ENCODE data around the gene COL4A4.

COL4A4 gene

GRCh38 chr2:227006189-227006897 lies 157.7 kb downstream of the COL4A4 start:
- no peaks in the 10 kb centered on the region for H3K4me1 ChIP-seq (ENCODE audit: insufficient read depth, low read length)
- H3K79me2 ChIP-seq (ENCODE audit: insufficient read depth, low read length): no peaks in the 10 kb centered on the region

GRCh38 chr2:227004482-227004881 lies 159.5 kb downstream of the COL4A4 start:
- no peak for DNase-seq
- Histone ChIP-seq H3K4me3 (ENCODE audit: low read depth in 1 of 2, low read length in 2 of 2) (no peak overlapping the region), H3K4me2 (ENCODE audit: insufficient read depth, low read length) (no peak overlapping the region), H3K4me1 (ENCODE audit: insufficient read depth, low read length) (no peaks in the 10 kb centered on the region), H2AFZ (ENCODE audit: low read depth, low read length) (no peak overlapping the region), H3K27ac (ENCODE audit: low read length) (no peak overlapping the region), H3K79me2 (ENCODE audit: insufficient read depth, low read length) (no peaks in the 10 kb centered on the region), H3K27me3 (ENCODE audit: insufficient read depth, low read length, poor library complexity) (no peaks in the 10 kb centered on the region), H4K20me1 (ENCODE audit: insufficient read depth, low read length) (no peaks in the 10 kb centered on the region), H3K36me3 (ENCODE audit: insufficient read depth, low read length) (peaks cover 5% of the 10 kb centered on the region; the same call in 1 of the 2 replicates), H3K9ac (ENCODE audit: low read depth, low read length) (no peak overlapping the region), H3K9me3 (ENCODE audit: insufficient read depth, low read length, severe bottlenecking) (peaks cover 3% of the 10 kb centered on the region)
- TF ChIP-seq CTCF (IDR thresholded peaks at IDR 0.05; ENCODE audit: borderline replicate concordance, extremely low read depth, low read length, poor library complexity, severe bottlenecking): no peak
- no peak for TF ChIP-seq EZH2 (IDR thresholded peaks at IDR 0.05; ENCODE audit: borderline replicate concordance, low read depth, low read length, severe bottlenecking)
- ATAC-seq (ENCODE audit: insufficient read depth, low read depth): no peak

More at GRCh38 chr2:227006189-227006897, 157.7 kb downstream of the COL4A4 start:
- Histone ChIP-seq H3K9ac (ENCODE audit: low read depth, low read length) (no peak overlapping the region), H3K36me3 (ENCODE audit: insufficient read depth, low read length) (no peaks in the 10 kb centered on the region), H2AFZ (ENCODE audit: low read depth, low read length) (no peak overlapping the region), H3K27ac (ENCODE audit: low read length) (no peak overlapping the region), H3K27me3 (ENCODE audit: insufficient read depth, low read length, poor library complexity) (no peaks in the 10 kb centered on the region), H3K9me3 (ENCODE audit: insufficient read depth, low read length, severe bottlenecking) (no peaks in the 10 kb centered on the region), H4K20me1 (ENCODE audit: insufficient read depth, low read length) (no peaks in the 10 kb centered on the region), H3K4me3 (ENCODE audit: low read depth in 1 of 2, low read length in 2 of 2) (no peak overlapping the region), H3K4me2 (ENCODE audit: insufficient read depth, low read length) (no peak overlapping the region)
- ATAC-seq (ENCODE audit: insufficient read depth, low read depth) (no peak), DNase-seq (no peak)
- TF ChIP-seq CTCF (IDR thresholded peaks at IDR 0.05; ENCODE audit: borderline replicate concordance, extremely low read depth, low read length, poor library complexity, severe bottlenecking): no peak
- TF ChIP-seq EZH2 (IDR thresholded peaks at IDR 0.05; ENCODE audit: borderline replicate concordance, low read depth, low read length, severe bottlenecking): no peak

- H3K4me1 ChIP-seq (ENCODE audit: insufficient read depth, low read length): no peaks in the 10 kb centered on the region
- no peak overlapping the region for H2AFZ ChIP-seq (ENCODE audit: low read depth, low read length)
- H3K27ac ChIP-seq (ENCODE audit: low read length): no peak overlapping the region
- no peak overlapping the region for H3K9ac ChIP-seq (ENCODE audit: low read depth, low read length)
- peaks cover 26% of the 10 kb centered on the region; the same call in 1 of the 2 replicates for H3K36me3 ChIP-seq (ENCODE audit: insufficient read depth, low read length)
- peaks cover 3% of the 10 kb centered on the region for H3K9me3 ChIP-seq (ENCODE audit: insufficient read depth, low read length, severe bottlenecking)
- TF ChIP-seq EZH2 (IDR thresholded peaks at IDR 0.05; ENCODE audit: borderline replicate concordance, low read depth, low read length, severe bottlenecking): no peak
- H3K27me3 ChIP-seq (ENCODE audit: insufficient read depth, low read length, poor library complexity): no peaks in the 10 kb centered on the region
- H4K20me1 ChIP-seq (ENCODE audit: insufficient read depth, low read length): no peaks in the 10 kb centered on the region
- H3K4me2 ChIP-seq (ENCODE audit: insufficient read depth, low read length): no peak overlapping the region
- DNase-seq (no peak), ATAC-seq (ENCODE audit: insufficient read depth, low read depth) (no peak)
- no peak overlapping the region for H3K4me3 ChIP-seq (ENCODE audit: low read depth in 1 of 2, low read length in 2 of 2)
- no peaks in the 10 kb centered on the region for H3K79me2 ChIP-seq (ENCODE audit: insufficient read depth, low read length)
These were observed 163.9 kb downstream of the COL4A4 start for GRCh38 chr2:227000123-227000522.

- no peak overlapping the region for H3K4me3 ChIP-seq (ENCODE audit: low read depth in 1 of 2, low read length in 2 of 2)
- no peaks in the 10 kb centered on the region for H3K27me3 ChIP-seq (ENCODE audit: insufficient read depth, low read length, poor library complexity)
- H3K4me2 ChIP-seq (ENCODE audit: insufficient read depth, low read length): no peak overlapping the region
- H4K20me1 ChIP-seq (ENCODE audit: insufficient read depth, low read length): no peaks in the 10 kb centered on the region
- H3K9ac ChIP-seq (ENCODE audit: low read depth, low read length): no peak overlapping the region
- TF ChIP-seq EZH2 (IDR thresholded peaks at IDR 0.05; ENCODE audit: borderline replicate concordance, low read depth, low read length, severe bottlenecking): no peak
- TF ChIP-seq CTCF (IDR thresholded peaks at IDR 0.05; ENCODE audit: borderline replicate concordance, extremely low read depth, low read length, poor library complexity, severe bottlenecking): no peak
- H3K79me2 ChIP-seq (ENCODE audit: insufficient read depth, low read length): no peaks in the 10 kb centered on the region
- ATAC-seq (ENCODE audit: insufficient read depth, low read depth) (no peak), DNase-seq (no peak)
- H3K27ac ChIP-seq (ENCODE audit: low read length): no peak overlapping the region
- no peak overlapping the region for H2AFZ ChIP-seq (ENCODE audit: low read depth, low read length)
- peaks cover 3% of the 10 kb centered on the region for H3K9me3 ChIP-seq (ENCODE audit: insufficient read depth, low read length, severe bottlenecking)
- peaks cover 26% of the 10 kb centered on the region; the same call in 1 of the 2 replicates for H3K36me3 ChIP-seq (ENCODE audit: insufficient read depth, low read length)
- H3K4me1 ChIP-seq (ENCODE audit: insufficient read depth, low read length): no peaks in the 10 kb centered on the region
These were observed 164.3 kb downstream of the COL4A4 start for GRCh38 chr2:226999661-227000060.

Measured in DND-41 (cell line).